Uterus (tissue), 2 donors: Measurements from ENCODE around the gene ADAP1.

Experiments
- CTCF ChIP-seq, 4 experiments: fragments of 200-600 bp in 2 of 4; fragments of 450-650 bp in 2 of 4; sonication (generic) in 2 of 4; IDR thresholded peaks; one replicate each; pipeline ENCODE4 v1.5.1; 2016 to 2019; ENCODE audit warnings: antibody characterized with exemption in 4 of 4, mild to moderate bottlenecking in 2 of 4, moderate library complexity in 1 of 4
- POLR2A ChIP-seq, 2 donors: fragments of 450-650 bp; IDR thresholded peaks; one replicate each; pipeline ENCODE4 v1.6.1; 2016; ENCODE audit warnings: antibody characterized with exemption in 2 of 2, mild to moderate bottlenecking in 1 of 2, moderate library complexity in 1 of 2

GRCh38 chr7:913736-914520, 40.6 kb downstream of the ADAP1 start:
- TF ChIP-seq CTCF (IDR thresholded peaks at IDR 0.05) (no peak), POLR2A (IDR thresholded peaks at IDR 0.05) (no peak)
